ENCODE results near the gene LGALS1.

DNA sequence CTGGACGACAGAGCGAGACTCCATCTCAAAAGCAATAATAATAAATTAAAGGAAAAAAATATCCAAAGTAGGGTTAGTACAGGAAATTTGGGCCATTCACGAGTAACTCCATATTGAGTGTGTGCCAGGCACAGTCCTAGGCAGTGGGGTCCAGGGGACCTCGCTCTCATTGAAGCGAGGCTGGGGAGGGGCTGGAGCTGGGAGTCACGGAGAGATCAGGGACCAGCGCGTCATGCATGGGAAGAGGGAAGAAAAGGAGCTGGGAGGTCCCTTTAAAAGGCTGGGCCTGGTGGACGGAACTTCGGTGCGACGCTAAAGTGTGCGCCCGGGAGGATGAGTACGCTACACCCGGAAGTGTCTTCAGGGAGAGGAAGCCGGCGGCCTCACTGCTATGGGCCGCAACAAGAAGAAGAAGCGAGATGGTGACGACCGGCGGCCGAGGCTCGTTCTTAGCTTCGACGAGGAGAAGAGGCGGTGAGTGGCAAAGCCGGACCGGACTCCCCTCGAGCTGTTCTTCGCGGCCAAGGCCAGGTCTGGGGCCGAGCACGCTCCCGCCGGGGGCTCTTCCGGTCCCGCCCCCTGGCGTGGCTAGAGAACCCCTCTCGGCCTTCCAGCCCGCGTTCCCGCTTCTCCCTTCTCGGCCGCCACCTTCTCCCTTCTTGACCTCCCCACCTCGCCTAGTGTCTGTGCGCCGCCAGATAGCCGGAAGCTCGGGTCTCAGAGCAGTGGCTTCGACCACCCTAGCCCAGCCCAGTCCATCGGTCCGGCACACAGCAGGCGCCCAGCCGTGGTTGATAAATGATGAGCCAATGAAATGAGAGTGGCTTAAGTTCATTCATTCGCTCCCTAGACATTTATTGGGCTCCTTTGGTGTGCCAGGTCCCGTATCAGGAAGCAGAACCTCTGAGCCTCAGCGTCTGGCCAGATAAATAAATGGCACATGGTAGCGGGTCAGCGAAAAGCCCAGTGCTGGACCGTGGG lies 10.9 kb downstream of the LGALS1 start, which contains the start of gene NOL12:
- TF ChIP-seq GATA2 (IDR thresholded peaks at IDR 0.05; ENCODE audit: low read depth, low read length) = no peak
- no peak for TF ChIP-seq GATA3 (IDR thresholded peaks at IDR 0.05; ENCODE audit: low read depth, low read length)
